EH (cell line): ENCODE measurements around the gene SOX11.

ENCODE experiments used
- DNase-seq: peaks from one replicate; pipeline ENCODE4 v3.0.0-alpha.2; 2015; ENCODE audit warnings: low read depth

The SOX11 gene

DNA sequence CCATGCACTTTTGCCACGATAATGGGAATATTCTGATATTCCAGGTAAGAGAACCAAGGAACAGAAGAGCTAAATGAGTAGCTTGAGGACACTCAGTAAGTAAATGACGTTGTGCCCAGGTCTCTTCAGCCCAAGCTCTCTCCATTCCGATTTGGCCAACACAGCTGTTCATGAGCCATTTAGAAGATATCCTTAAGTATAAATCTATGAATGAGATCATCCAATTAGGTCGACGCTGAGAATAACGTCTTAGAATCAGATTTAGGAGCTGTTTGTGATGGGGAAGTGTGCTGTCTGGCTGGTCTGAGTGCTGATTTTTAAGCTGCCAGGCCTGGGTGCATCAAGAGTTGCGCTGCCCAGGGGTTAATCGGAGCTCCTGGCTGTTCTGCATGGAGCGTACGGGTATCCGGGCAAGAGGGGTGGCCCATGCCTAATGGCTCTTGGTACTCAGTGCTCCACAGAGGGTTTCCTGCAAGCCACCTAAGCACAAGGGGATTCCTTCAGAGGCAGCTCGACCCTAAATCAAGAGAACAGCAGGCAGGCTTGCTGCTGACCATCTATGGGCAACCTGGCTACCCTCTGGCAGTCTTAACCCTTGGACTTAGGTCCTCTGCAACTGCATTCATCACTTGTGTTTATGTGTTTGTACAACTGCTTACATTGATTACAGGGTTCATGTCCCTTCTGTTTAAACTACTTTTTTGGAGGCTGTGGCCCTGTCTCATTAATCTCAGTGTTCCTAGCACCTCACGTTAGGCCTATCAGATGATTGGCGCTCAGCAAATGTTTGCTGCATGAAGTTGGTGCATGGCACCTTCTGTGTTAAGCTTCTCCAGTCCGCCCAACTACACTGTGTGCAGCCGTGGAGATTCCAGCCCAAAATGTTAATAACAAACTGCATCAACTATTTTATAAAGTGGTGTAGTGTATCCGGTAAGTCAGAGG lies 31.9 kb downstream of the SOX11 start:
- no peak for DNase-seq

DNA sequence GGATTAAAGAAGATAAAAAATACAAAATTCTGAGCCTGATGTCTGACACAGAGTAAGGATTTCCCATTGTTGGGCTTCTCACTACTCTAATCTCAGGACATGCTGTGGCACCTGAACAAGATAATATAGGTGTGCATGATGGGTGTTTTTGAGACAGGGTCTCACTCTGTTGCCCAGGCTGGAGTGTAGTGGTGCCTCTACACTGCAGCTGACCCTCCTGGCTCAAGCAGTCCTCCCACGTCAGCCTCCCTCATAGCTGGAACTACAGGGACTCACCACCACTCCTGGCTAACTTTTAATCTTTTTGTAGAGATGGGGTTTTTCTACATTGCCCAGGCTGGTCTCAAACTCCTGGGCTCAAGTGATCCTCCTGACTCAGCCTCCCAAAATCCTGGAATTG lies 32.9 kb downstream of the SOX11 start:
- DNase-seq, result no peak

DNA sequence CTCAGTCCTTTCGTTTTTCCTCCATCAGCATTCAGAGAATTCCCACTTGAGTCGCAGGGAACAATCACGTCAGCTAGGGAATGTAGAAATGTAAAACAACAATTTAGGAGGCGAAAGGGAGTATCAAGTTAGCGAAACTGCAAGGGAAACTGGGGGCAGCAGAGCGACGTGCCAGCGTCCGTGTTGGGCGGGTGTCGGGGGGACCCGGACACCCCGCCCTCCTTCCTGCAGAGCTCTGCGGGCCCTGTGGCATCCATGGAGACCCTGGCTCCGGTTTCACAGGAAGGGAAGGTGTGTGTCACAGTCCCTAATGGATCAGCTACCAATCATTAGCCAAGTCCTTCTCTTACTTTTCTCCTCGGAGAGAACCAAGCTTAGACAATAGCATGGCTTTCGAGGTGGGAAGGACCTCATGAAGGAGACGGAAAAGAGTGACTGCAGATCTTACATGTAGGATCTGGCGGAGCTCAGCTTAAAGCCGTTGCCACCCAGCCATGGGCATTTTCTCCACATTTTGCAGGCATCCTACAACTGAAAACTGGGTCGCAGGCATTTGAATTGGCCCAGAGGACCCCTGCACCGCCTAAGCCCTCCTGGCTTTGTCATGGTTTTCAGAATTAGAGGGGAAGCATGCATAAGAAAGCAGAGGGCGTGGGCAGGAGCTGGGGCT lies 33.7 kb downstream of the SOX11 start:
- DNase-seq, result no peak

DNA sequence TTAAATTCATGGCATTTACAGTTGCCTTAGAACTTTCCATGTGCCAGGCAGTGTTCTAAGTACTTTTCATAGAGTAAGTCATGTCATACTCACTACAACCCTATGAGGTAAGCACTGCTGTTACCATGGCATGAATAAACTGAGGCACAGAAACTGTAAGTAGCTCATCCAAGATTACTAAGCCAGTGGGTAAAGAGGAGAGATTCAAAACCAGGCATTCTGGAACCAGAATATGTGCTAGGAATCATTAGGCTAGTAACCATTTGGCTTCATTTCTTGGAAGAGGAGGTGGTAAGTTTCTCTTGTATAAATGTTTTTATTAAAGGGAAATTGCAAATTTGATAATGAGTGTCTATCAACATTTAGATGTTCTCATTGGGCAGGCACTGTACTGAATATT lies 35.1 kb downstream of the SOX11 start:
- no peak for DNase-seq

GRCh38 chr2:5729416-5729815 lies 37.2 kb downstream of the SOX11 start:
- no peak for DNase-seq

- no peak for DNase-seq
Measured at GRCh38 chr2:5730386-5730785, 38.2 kb downstream of the SOX11 start.

DNA sequence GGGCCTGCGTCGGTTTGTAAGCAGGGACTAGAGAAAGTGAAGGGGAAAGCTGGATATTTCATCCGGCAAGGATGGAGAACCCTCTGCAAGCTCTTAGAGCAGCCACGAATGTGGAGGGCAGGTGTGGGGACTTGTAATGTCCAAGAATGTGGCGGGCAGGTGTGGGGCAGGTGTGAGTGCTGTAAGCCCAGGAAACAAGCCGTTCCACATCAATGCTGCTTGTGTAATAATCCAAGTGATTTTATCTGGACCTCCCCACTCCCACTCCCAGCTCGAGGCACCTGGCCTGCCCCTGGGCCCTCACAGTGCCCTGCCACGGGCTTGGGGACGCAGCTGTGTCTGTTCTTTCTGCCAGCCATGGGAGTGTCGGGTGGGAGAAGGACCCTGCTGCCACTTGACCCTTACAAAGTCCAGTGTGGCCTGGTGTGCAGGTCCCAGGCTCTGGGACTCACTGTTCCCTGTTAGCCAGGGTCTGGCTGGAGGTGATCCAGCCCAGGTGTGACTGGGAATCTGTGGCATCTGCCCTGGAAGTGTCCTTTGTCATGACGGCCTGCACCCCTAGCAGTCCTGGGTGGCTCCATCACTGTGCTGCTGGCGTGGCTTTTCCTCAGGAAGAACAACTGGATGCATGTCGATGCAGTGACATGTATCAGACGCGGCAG lies 42.8 kb downstream of the SOX11 start:
- DNase-seq, result no peak

DNA sequence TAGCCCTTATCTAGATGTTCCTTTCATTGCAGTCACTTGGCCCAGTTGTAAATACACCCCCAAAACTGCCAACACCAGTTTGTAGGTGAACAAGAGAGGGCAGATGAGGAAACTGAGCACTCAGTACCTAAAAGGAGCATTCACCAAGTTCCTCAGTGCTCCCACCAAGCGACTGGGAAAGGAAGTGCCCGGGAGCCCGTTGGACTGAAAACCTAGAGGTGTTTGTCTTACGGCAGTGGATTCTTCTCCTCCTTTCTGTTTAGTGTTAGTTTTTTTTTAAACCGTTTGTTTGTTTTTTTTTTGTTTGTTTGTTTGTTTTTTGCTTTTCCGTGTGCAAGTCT lies 43.3 kb downstream of the SOX11 start:
- no peak for DNase-seq

DNA sequence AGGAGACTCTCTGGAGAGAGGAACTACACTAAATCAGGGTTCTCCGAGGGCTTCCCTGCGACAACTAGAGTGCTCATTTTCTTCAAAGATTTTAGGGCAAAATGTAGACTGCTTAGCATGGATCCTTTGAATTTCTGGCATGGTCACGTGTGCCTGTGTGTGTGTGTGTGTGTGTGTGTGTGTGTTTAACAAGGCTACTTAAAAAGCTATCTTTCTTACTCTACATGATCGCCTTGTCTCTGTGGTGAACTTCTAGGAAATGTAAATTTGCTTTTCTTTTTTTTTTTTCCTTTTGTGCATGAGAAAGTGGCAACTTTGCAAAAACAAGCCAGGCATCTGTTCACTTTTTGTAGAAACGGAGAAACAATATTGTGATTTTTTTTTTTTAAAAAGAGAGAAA lies 43.9 kb downstream of the SOX11 start:
- no peak for DNase-seq

DNA sequence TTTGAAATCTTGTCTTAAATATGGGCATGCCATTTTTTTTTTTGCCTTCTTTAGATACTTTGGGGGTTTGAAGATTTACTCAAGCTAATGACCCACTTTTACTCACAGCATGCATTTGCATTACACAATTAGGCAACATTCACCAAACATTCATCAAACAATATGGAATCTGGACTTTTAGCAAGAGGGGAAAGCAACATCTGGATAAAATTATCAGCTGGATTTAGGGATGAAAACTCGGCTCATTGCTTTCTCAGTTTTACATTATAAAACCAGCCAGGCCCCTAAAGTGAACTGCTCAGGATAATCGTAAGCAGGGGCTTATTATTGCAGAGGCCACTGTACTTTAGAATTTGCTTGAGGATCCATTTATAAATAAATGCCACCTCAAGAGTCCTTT lies 44.7 kb downstream of the SOX11 start:
- DNase-seq, result no peak

GRCh38 chr2:5740053-5740452 lies 47.9 kb downstream of the SOX11 start:
- no peak for DNase-seq

GRCh38 chr2:5740817-5741216 lies 48.6 kb downstream of the SOX11 start:
- DNase-seq, result no peak

DNA sequence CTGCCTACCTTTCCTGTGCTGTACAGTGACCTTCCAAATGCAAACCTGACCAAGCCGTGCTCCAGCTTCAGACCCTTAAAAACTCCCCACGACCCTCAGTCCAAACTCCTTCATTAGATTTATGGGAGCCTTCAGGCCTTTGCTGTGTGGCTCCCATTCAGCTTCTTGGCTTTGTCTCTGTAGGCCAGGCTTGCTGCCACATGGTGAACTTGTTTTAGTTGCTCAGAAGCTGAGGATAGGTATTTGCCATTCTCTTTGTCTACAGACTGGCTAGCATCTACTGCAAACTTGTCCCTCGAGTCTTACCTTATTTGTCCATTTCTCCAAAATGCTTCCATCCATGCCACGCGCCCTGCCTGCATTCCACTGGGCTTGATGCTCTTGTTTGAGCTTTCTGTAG lies 49.1 kb downstream of the SOX11 start:
- DNase-seq, result no peak

GRCh38 chr2:5742126-5742525 lies 49.9 kb downstream of the SOX11 start:
- no peak for DNase-seq

GRCh38 chr2:5748391-5748790 lies 56.2 kb downstream of the SOX11 start:
- DNase-seq, result no peak

GRCh38 chr2:5748946-5749345 lies 56.8 kb downstream of the SOX11 start:
- DNase-seq, result no peak

DNA sequence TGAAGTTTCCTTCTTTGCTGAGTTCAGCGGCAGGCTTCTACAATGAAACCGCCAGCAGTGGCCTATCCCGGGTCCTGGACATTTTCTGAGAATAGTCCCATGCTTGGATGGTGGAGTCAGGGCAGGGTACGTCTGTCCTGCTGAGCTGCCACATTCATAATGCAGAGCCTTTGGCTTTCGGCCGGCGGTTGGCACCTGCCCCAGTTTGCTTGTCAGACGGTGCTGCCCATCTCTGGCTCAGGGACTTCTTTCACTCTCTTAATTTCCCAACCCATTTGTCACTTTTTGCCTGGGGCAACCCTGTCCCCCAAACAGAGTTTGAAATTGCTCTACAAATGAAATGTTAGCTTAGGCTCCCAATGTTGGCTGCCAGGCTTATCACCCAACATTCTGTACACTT lies 57.2 kb downstream of the SOX11 start:
- no peak for DNase-seq
